Neural progenitor cell (in vitro differentiated cells): ENCODE data around the gene TSNAXIP1. TPM values are rescaled to one million over a fixed set of nuclear protein-coding genes. Genes with fewer than 3 reads are reported as not detected.

Experiments used
- DNase-seq: peaks from one replicate; pipeline ENCODE4 v3.0.0-alpha.2; 2016; ENCODE audit warnings: low spot score
- H2AFZ ChIP-seq: fragments of 200-600 bp; sonication (generic); replicated peaks from 2 replicates; pipeline ENCODE4 v1.6.1; 2016; ENCODE audit warnings: antibody characterized with exemption
- H3F3A ChIP-seq: fragments of 200-600 bp; sonication (generic); 2 replicates; pipeline ENCODE4 v1.6.1; 2016; ENCODE audit warnings: antibody characterized with exemption, low read depth
- H3K27ac ChIP-seq: fragments of 200-600 bp; sonication (generic); 2 replicates; pipeline ENCODE4 v1.5.1; 2016; ENCODE audit warnings: mild to moderate bottlenecking
- H3K27me3 ChIP-seq: fragments of 200-600 bp; sonication (generic); 2 replicates; pipeline ENCODE4 v1.6.1; 2016; ENCODE audit warnings: mild to moderate bottlenecking, moderate library complexity
- H3K36me3 ChIP-seq: fragments of 200-600 bp; sonication (generic); 2 replicates; pipeline ENCODE4 v1.5.1; 2016
- H3K4me1 ChIP-seq: fragments of 200-600 bp; sonication (generic); 2 replicates; pipeline ENCODE4 v1.6.1; 2016; ENCODE audit warnings: mixed run types
- H3K4me2 ChIP-seq: fragments of 200-600 bp; sonication (generic); 2 replicates; pipeline ENCODE4 v1.6.1; 2016
- H3K4me3 ChIP-seq: fragments of 200-600 bp; sonication (generic); 2 replicates; pipeline ENCODE4 v1.5.1; 2016
- H3K79me2 ChIP-seq: fragments of 200-600 bp; sonication (generic); 2 replicates; pipeline ENCODE4 v1.6.1; 2016; ENCODE audit warnings: low read depth
- H3K9ac ChIP-seq: fragments of 200-600 bp; sonication (generic); 2 replicates; pipeline ENCODE4 v1.6.1; 2016
- H3K9me3 ChIP-seq: fragments of 200-600 bp; sonication (generic); 2 replicates; pipeline ENCODE4 v1.5.1; 2016; ENCODE audit warnings: low read depth
- H4K20me1 ChIP-seq: fragments of 200-600 bp; sonication (generic); 2 replicates; pipeline ENCODE4 v1.6.1; 2016; ENCODE audit warnings: low read depth
- H3K27ac Mint-ChIP-seq: 3 replicates; pipeline ENCODE4 v1.8.0; 2021; ENCODE audit warnings: mixed read lengths
- H3K27me3 Mint-ChIP-seq: 2 replicates; pipeline ENCODE4 v1.8.0; 2022; ENCODE audit warnings: low read depth, mild to moderate bottlenecking, inconsistent platforms, moderate library complexity, mixed read lengths; ENCODE audit not compliant: insufficient read depth
- H3K36me3 Mint-ChIP-seq: 3 replicates; pipeline ENCODE4 v1.8.0; 2021; ENCODE audit warnings: mixed read lengths
- H3K4me1 Mint-ChIP-seq: 3 replicates; pipeline ENCODE4 v1.8.0; 2021; ENCODE audit warnings: mixed read lengths
- H3K4me3 Mint-ChIP-seq: 3 replicates; pipeline ENCODE4 v1.8.0; 2021; ENCODE audit warnings: mild to moderate bottlenecking, moderate library complexity, mixed read lengths
- H3K9me3 Mint-ChIP-seq: 3 replicates; pipeline ENCODE4 v1.8.0; 2020; ENCODE audit warnings: mixed read lengths
- EZH2 ChIP-seq: fragments of 200-600 bp; sonication (generic); IDR thresholded peaks from 2 replicates; pipeline ENCODE4 v1.6.1; 2017; ENCODE audit warnings: antibody characterized with exemption, mild to moderate bottlenecking, moderate library complexity
- EZH2phosphoT487 ChIP-seq: fragments of 200-600 bp; sonication (generic); IDR thresholded peaks from 2 replicates; pipeline ENCODE4 v1.6.1; 2017; ENCODE audit warnings: antibody characterized with exemption
- small RNA-seq: library from RNA; depleted of rRNA; stranded (forward); fragments of <200 nt; gene quantifications from one replicate; pipeline ENCODE3, GENCODE V24; 2015
- total RNA-seq: library from RNA; depleted of rRNA; stranded (reverse); fragments of >200 nt; gene quantifications from 2 replicates; pipeline ENCODE4 v1.2.3, GENCODE V29; 2015; ENCODE audit warnings: low replicate concordance
- TF ChIP-seq, protein P1 (sequence below): fragments of 200-600 bp; sonication (generic); IDR thresholded peaks from 2 replicates; pipeline ENCODE4 v1.5.1; 2017; ENCODE audit warnings: antibody characterized with exemption, mild to moderate bottlenecking

TSNAXIP1 gene
- total RNA-seq, 1 donor from 2014 or later = 2.9 TPM

- H3K27ac Mint-ChIP-seq = peak overlapping the region; percentile 83
- peak overlapping the region; percentile 94 for H2AFZ ChIP-seq
- H3K4me1 Mint-ChIP-seq = peaks cover 18% of the 10 kb centered on the region
- TF ChIP-seq, protein P1, sequence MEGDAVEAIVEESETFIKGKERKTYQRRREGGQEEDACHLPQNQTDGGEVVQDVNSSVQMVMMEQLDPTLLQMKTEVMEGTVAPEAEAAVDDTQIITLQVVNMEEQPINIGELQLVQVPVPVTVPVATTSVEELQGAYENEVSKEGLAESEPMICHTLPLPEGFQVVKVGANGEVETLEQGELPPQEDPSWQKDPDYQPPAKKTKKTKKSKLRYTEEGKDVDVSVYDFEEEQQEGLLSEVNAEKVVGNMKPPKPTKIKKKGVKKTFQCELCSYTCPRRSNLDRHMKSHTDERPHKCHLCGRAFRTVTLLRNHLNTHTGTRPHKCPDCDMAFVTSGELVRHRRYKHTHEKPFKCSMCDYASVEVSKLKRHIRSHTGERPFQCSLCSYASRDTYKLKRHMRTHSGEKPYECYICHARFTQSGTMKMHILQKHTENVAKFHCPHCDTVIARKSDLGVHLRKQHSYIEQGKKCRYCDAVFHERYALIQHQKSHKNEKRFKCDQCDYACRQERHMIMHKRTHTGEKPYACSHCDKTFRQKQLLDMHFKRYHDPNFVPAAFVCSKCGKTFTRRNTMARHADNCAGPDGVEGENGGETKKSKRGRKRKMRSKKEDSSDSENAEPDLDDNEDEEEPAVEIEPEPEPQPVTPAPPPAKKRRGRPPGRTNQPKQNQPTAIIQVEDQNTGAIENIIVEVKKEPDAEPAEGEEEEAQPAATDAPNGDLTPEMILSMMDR = no peak
- TF ChIP-seq EZH2phosphoT487 (no peak), EZH2 (no peak)
- H3K27me3 Mint-ChIP-seq = peaks cover 5% of the 10 kb centered on the region
- H3K9ac ChIP-seq = peak overlapping the region; percentile 89
- no peak for DNase-seq
- peaks cover 10% of the 10 kb centered on the region for H3K36me3 Mint-ChIP-seq
- H3K9me3 Mint-ChIP-seq = no peaks in the 10 kb centered on the region
- H3K27ac ChIP-seq = no peak overlapping the region
- no peaks in the 10 kb centered on the region for H3K27me3 ChIP-seq
- H3K4me3 Mint-ChIP-seq = peak overlapping the region; percentile 96
- peaks cover 30% of the 10 kb centered on the region for H3K79me2 ChIP-seq
- H3K4me2 ChIP-seq = peak overlapping the region; percentile 97
- no peaks in the 10 kb centered on the region for H3K36me3 ChIP-seq
- peaks cover 14% of the 10 kb centered on the region for H4K20me1 ChIP-seq
- H3K4me1 ChIP-seq = peaks cover 9% of the 10 kb centered on the region
- peak overlapping the region; percentile 95 for H3K4me3 ChIP-seq
- no peaks in the 10 kb centered on the region for H3K9me3 ChIP-seq
- peaks cover 32% of the 10 kb centered on the region for H3F3A ChIP-seq
These were observed 67.0 kb downstream of the TSNAXIP1 start for GRCh38 chr16:67873435-67874370.

DNA sequence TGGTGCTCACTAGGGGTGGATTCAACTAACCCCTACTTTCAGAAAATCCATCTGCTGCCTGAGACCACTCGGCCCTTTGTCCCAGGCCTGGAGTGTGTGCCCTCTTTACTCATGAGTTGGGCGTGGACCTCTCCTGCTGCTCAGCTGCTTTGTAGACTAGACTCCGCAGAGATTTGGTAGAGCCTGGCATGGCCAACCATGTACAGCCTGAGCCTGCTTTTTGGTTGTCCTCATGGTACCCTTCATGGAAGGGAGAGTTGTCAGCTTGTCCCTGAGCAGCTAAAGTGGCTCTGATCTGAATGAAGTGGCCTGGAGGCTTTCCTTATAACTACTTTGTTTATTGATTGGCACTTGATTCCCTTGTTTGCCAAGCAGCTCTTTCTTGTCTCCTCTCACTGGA is 67.7 kb downstream of the TSNAXIP1 start:
- no peaks in the 10 kb centered on the region for H3K9me3 Mint-ChIP-seq
- H3K4me2 ChIP-seq = peak overlapping the region; percentile 97
- H2AFZ ChIP-seq = no peak overlapping the region
- peaks cover 18% of the 10 kb centered on the region for H3K4me1 Mint-ChIP-seq
- peaks cover 8% of the 10 kb centered on the region for H3K27me3 Mint-ChIP-seq
- H3K27ac ChIP-seq = no peak overlapping the region
- H3F3A ChIP-seq = peaks cover 32% of the 10 kb centered on the region
- H3K4me3 ChIP-seq = peak overlapping the region; percentile 95
- no peaks in the 10 kb centered on the region for H3K27me3 ChIP-seq
- no peak for DNase-seq
- H4K20me1 ChIP-seq = peaks cover 14% of the 10 kb centered on the region
- H3K36me3 Mint-ChIP-seq = peaks cover 11% of the 10 kb centered on the region
- no peak overlapping the region for H3K27ac Mint-ChIP-seq
- peaks cover 9% of the 10 kb centered on the region for H3K4me1 ChIP-seq
- no peak overlapping the region for H3K9ac ChIP-seq
- peaks cover 30% of the 10 kb centered on the region for H3K79me2 ChIP-seq
- no peaks in the 10 kb centered on the region for H3K36me3 ChIP-seq
- TF ChIP-seq EZH2 = no peak
- TF ChIP-seq, protein P1 = no peak
- no peak for TF ChIP-seq EZH2phosphoT487
- peak overlapping the region; percentile 96 for H3K4me3 Mint-ChIP-seq
- no peaks in the 10 kb centered on the region for H3K9me3 ChIP-seq

GRCh38 chr16:67877064-67877463 is 70.4 kb downstream of the TSNAXIP1 start:
- H3F3A ChIP-seq = peaks cover 9% of the 10 kb centered on the region
- no peak overlapping the region for H3K9ac ChIP-seq
- H3K27me3 Mint-ChIP-seq = peaks cover 6% of the 10 kb centered on the region
- H3K36me3 ChIP-seq = no peaks in the 10 kb centered on the region
- peak overlapping the region; percentile 17 for H3K4me3 Mint-ChIP-seq
- TF ChIP-seq EZH2phosphoT487 (no peak), EZH2 (no peak)
- TF ChIP-seq, protein P1 = no peak
- H3K4me3 ChIP-seq = no peak overlapping the region
- H3K9me3 Mint-ChIP-seq = no peaks in the 10 kb centered on the region
- peaks cover 18% of the 10 kb centered on the region for H3K4me1 Mint-ChIP-seq
- no peaks in the 10 kb centered on the region for H3K9me3 ChIP-seq
- H3K27me3 ChIP-seq = no peaks in the 10 kb centered on the region
- peaks cover 30% of the 10 kb centered on the region for H3K79me2 ChIP-seq
- no peak overlapping the region for H2AFZ ChIP-seq
- H3K4me2 ChIP-seq = no peak overlapping the region
- no peak for DNase-seq
- H3K27ac ChIP-seq = no peak overlapping the region
- H3K4me1 ChIP-seq = peaks cover 9% of the 10 kb centered on the region
- H4K20me1 ChIP-seq = peaks cover 14% of the 10 kb centered on the region
- no peak overlapping the region for H3K27ac Mint-ChIP-seq
- peaks cover 9% of the 10 kb centered on the region for H3K36me3 Mint-ChIP-seq

Small RNA genes lying within 50 kb of the gene (small RNA-seq; reads per million reads assigned to genes)
- not detected for gene AC040162.2

Other genes starting within 250 kb of the TSNAXIP1 start
- 75.7 and 76.3 TPM in 2 replicates for gene CTCF, start 244.4 kb upstream of the TSNAXIP1 start, total RNA-seq
- gene CARMIL2, start 161.7 kb upstream of the TSNAXIP1 start, total RNA-seq = 14.5 and 18.2 TPM in 2 replicates
- gene ACD, start 146.6 kb upstream of the TSNAXIP1 start, total RNA-seq = 11.5 and 31.7 TPM in 2 replicates
- 2.7 and 8.7 TPM in 2 replicates for gene PARD6A, start 145.9 kb upstream of the TSNAXIP1 start, total RNA-seq
- gene ENKD1, start 140.1 kb upstream of the TSNAXIP1 start, total RNA-seq = 6.9 and 18.7 TPM in 2 replicates
- 0.24 and 6.0 TPM in 2 replicates for gene C16orf86, start 140.1 kb upstream of the TSNAXIP1 start, total RNA-seq
- gene GFOD2, start 87.6 kb upstream of the TSNAXIP1 start, total RNA-seq = 13.2 and 21.4 TPM in 2 replicates
- gene RANBP10, start 329 bp upstream of the TSNAXIP1 start, total RNA-seq = 11.4 and 12.3 TPM in 2 replicates
- 27.3 and 46.5 TPM in 2 replicates for gene THAP11, start 35.4 kb downstream of the TSNAXIP1 start, total RNA-seq
- gene NUTF2, start 40.0 kb downstream of the TSNAXIP1 start, total RNA-seq = 133 and 221 TPM in 2 replicates
- gene CENPT, start 40.8 kb downstream of the TSNAXIP1 start, total RNA-seq = 36.2 and 60.4 TPM in 2 replicates
- gene EDC4, start 66.2 kb downstream of the TSNAXIP1 start, total RNA-seq = 32.7 and 54.2 TPM in 2 replicates
- 0.54 and 2.0 TPM in 2 replicates for gene NRN1L, start 78.0 kb downstream of the TSNAXIP1 start, total RNA-seq
- 13.1 and 30.4 TPM in 2 replicates for gene PSKH1, start 86.4 kb downstream of the TSNAXIP1 start, total RNA-seq
- 0.40 and 0.45 TPM in 2 replicates for gene CTRL, start 125.0 kb downstream of the TSNAXIP1 start, total RNA-seq
- gene PSMB10, start 130.0 kb downstream of the TSNAXIP1 start, total RNA-seq = 1.2 and 4.4 TPM in 2 replicates
- gene LCAT, start 137.2 kb downstream of the TSNAXIP1 start, total RNA-seq = 1.5 and 4.9 TPM in 2 replicates
- gene SLC12A4, start 161.7 kb downstream of the TSNAXIP1 start, total RNA-seq = 8.8 and 21.1 TPM in 2 replicates
- gene DPEP3, start 173.6 kb downstream of the TSNAXIP1 start, total RNA-seq = 0.19 TPM in 1 of 2 replicates, not detected in the other
- gene DPEP2, start 192.6 kb downstream of the TSNAXIP1 start, total RNA-seq = not detected in 2 replicates
- gene DPEP2NB, start 209.0 kb downstream of the TSNAXIP1 start, total RNA-seq = not detected in 2 replicates
- gene DDX28, start 216.3 kb downstream of the TSNAXIP1 start, total RNA-seq = 7.3 and 17.0 TPM in 2 replicates
- 22.7 and 22.9 TPM in 2 replicates for gene DUS2, start 216.4 kb downstream of the TSNAXIP1 start, total RNA-seq